Lower lobe of right lung (tissue), 2 donors: ENCODE results near the gene CADM2. TPM values are rescaled to one million over a fixed set of nuclear protein-coding genes. Genes with fewer than 3 reads are reported as not detected.

Source experiments
- ATAC-seq, 2 donors: fragments of 200-7000 bp; cut with Tn5 transposase; one replicate each; pipeline ENCODE4 v1.9.1; 2020 to 2022; ENCODE audit warnings: mild to moderate bottlenecking in 2 of 2, moderate library complexity in 2 of 2
- DNase-seq: peaks from one replicate; pipeline ENCODE4 v3.0.0-alpha.2; 2020
- H3K27ac ChIP-seq: fragments of 200-600 bp; one replicate; pipeline ENCODE4 v1.8.0; 2022
- H3K27me3 ChIP-seq: fragments of 200-600 bp; one replicate; pipeline ENCODE4 v1.8.0; 2022; ENCODE audit warnings: low read depth
- H3K36me3 ChIP-seq: fragments of 200-600 bp; one replicate; pipeline ENCODE4 v1.8.0; 2022; ENCODE audit warnings: mild to moderate bottlenecking
- H3K4me1 ChIP-seq: fragments of 200-600 bp; one replicate; pipeline ENCODE4 v1.8.0; 2022
- H3K4me3 ChIP-seq: fragments of 200-600 bp; one replicate; pipeline ENCODE4 v1.8.0; 2022; ENCODE audit warnings: mild to moderate bottlenecking
- H3K9me3 ChIP-seq: fragments of 200-600 bp; one replicate; pipeline ENCODE4 v1.8.0; 2022
- CTCF ChIP-seq: fragments of 200-600 bp; IDR thresholded peaks from one replicate; pipeline ENCODE4 v1.8.0; 2022; ENCODE audit warnings: antibody characterized with exemption, mild to moderate bottlenecking
- intact Hi-C: fragments of 100-400 bp; cut with DNase I; formaldehyde crosslinking; loops from one replicate; pipeline ENCODE4 v1.11.0; 2022
- total RNA-seq: library from RNA; stranded (reverse); fragmentation: NEBNext Ultra II Directional; extraction: Animal tissue kit (Norgen Biotek cat#: 25700); gene quantifications from one replicate; pipeline ENCODE4 v1.2.1, GENCODE V29; 2021
- donor health status: DM: no; HTN: yes; CAD: no; lungs with severe emphysema.

The CADM2 gene
- total RNA-seq, 1 donor from 2014 or later, result 0.83 TPM

- intact Hi-C loops, result no loop called here
- ATAC-seq, result no peak
- Histone ChIP-seq H3K27ac (no peak overlapping the region), H3K9me3 (no peaks in the 10 kb centered on the region), H3K4me1 (no peaks in the 10 kb centered on the region), H3K4me3 (no peak overlapping the region), H3K27me3 (no peaks in the 10 kb centered on the region), H3K36me3 (no peaks in the 10 kb centered on the region)
- TF ChIP-seq CTCF, result no peak
- DNase-seq, result no peak
These were observed 635.9 kb downstream of the CADM2 start for GRCh38 chr3:85594676-85595075.

GRCh38 chr3:85603378-85603777, 644.6 kb downstream of the CADM2 start:
- DNase-seq (no peak), ATAC-seq (no peak)
- H3K27ac ChIP-seq, result no peak overlapping the region
- H3K4me3 ChIP-seq, result no peak overlapping the region
- H3K27me3 ChIP-seq, result no peaks in the 10 kb centered on the region
- no peak for TF ChIP-seq CTCF
- H3K36me3 ChIP-seq, result no peaks in the 10 kb centered on the region
- intact Hi-C loops, result no loop called here
- no peaks in the 10 kb centered on the region for H3K4me1 ChIP-seq
- no peaks in the 10 kb centered on the region for H3K9me3 ChIP-seq

GRCh38 chr3:85604641-85605040, 645.9 kb downstream of the CADM2 start:
- Histone ChIP-seq H3K4me1 (no peaks in the 10 kb centered on the region), H3K27me3 (no peaks in the 10 kb centered on the region), H3K4me3 (no peak overlapping the region), H3K36me3 (no peaks in the 10 kb centered on the region), H3K9me3 (no peaks in the 10 kb centered on the region), H3K27ac (no peak overlapping the region)
- DNase-seq (no peak), ATAC-seq (no peak)
- no peak for TF ChIP-seq CTCF
- intact Hi-C loops, result no loop called here

- intact Hi-C loops, result no loop called here
- H3K27ac ChIP-seq, result no peak overlapping the region
- DNase-seq (no peak), ATAC-seq (no peak)
- H3K9me3 ChIP-seq, result no peaks in the 10 kb centered on the region
- H3K36me3 ChIP-seq, result no peaks in the 10 kb centered on the region
- no peak overlapping the region for H3K4me3 ChIP-seq
- H3K27me3 ChIP-seq, result no peaks in the 10 kb centered on the region
- no peak for TF ChIP-seq CTCF
- H3K4me1 ChIP-seq, result no peaks in the 10 kb centered on the region
These were observed 646.3 kb downstream of the CADM2 start for GRCh38 chr3:85605066-85605465.

- H3K9me3 ChIP-seq, result no peaks in the 10 kb centered on the region
- ATAC-seq (no peak), DNase-seq (no peak)
- TF ChIP-seq CTCF, result no peak
- H3K4me1 ChIP-seq, result no peaks in the 10 kb centered on the region
- intact Hi-C loops, result no loop called here
- H3K36me3 ChIP-seq, result no peaks in the 10 kb centered on the region
- no peak overlapping the region for H3K4me3 ChIP-seq
- no peaks in the 10 kb centered on the region for H3K27me3 ChIP-seq
- H3K27ac ChIP-seq, result no peak overlapping the region
These were observed 667.9 kb downstream of the CADM2 start for GRCh38 chr3:85626662-85627061.

- H3K36me3 ChIP-seq, result no peaks in the 10 kb centered on the region
- no peak overlapping the region for H3K4me3 ChIP-seq
- no peaks in the 10 kb centered on the region for H3K9me3 ChIP-seq
- no peak overlapping the region for H3K27ac ChIP-seq
- ATAC-seq (no peak), DNase-seq (no peak)
- no peak for TF ChIP-seq CTCF
- H3K4me1 ChIP-seq, result no peaks in the 10 kb centered on the region
- no peaks in the 10 kb centered on the region for H3K27me3 ChIP-seq
- intact Hi-C loops, result no loop called here
These were observed 669.1 kb downstream of the CADM2 start for GRCh38 chr3:85627932-85628331.
